ENCODE results near the gene CDHR3.

The CDHR3 gene

GRCh38 chr7:105962353-105962752, 711 bp upstream of the CDHR3 start:
- FAIRE-seq (no peak), DNase-seq (ENCODE audit: insufficient read length, low spot score) (no peak)
- TF ChIP-seq CTCF (IDR thresholded peaks at IDR 0.05; ENCODE audit: insufficient read depth, missing control alignments), result no peak

GRCh38 chr7:105971845-105972244, 8.8 kb downstream of the CDHR3 start:
- no peak for TF ChIP-seq CTCF (IDR thresholded peaks at IDR 0.05; ENCODE audit: insufficient read depth, missing control alignments)
- FAIRE-seq (no peak), DNase-seq (ENCODE audit: insufficient read length, low spot score) (no peak)

- no peak for TF ChIP-seq CTCF (IDR thresholded peaks at IDR 0.05; ENCODE audit: insufficient read depth, missing control alignments)
- DNase-seq (ENCODE audit: insufficient read length, low spot score) (no peak), FAIRE-seq (no peak)
Measured at GRCh38 chr7:105972276-105972675, 9.2 kb downstream of the CDHR3 start.

- no peak for FAIRE-seq
- DNase-seq (ENCODE audit: insufficient read length, low spot score), result no peak
- no peak for TF ChIP-seq CTCF (IDR thresholded peaks at IDR 0.05; ENCODE audit: insufficient read depth, missing control alignments)
Measured at GRCh38 chr7:105974471-105974870, 11.4 kb downstream of the CDHR3 start.

- FAIRE-seq (no peak), DNase-seq (ENCODE audit: insufficient read length, low spot score) (no peak)
- no peak for TF ChIP-seq CTCF (IDR thresholded peaks at IDR 0.05; ENCODE audit: insufficient read depth, missing control alignments)
Measured at GRCh38 chr7:105975770-105976417, 12.8 kb downstream of the CDHR3 start.

GRCh38 chr7:105976868-105977267, 13.8 kb downstream of the CDHR3 start:
- no peak for TF ChIP-seq CTCF (IDR thresholded peaks at IDR 0.05; ENCODE audit: insufficient read depth, missing control alignments)
- FAIRE-seq, result no peak
- no peak for DNase-seq (ENCODE audit: insufficient read length, low spot score)

GRCh38 chr7:105978035-105978434, 15.0 kb downstream of the CDHR3 start:
- DNase-seq (ENCODE audit: insufficient read length, low spot score), result no peak
- TF ChIP-seq CTCF (IDR thresholded peaks at IDR 0.05; ENCODE audit: insufficient read depth, missing control alignments), result no peak
- FAIRE-seq, result no peak

All from D721Med (cell line).